DOHH2 (cell line): ENCODE data around the gene FFAR4.

Experiments used
- CTCF ChIP-seq: fragments of 200-600 bp; sonication (generic); IDR thresholded peaks from one replicate; pipeline ENCODE4 v1.5.1; 2014; ENCODE audit warnings: antibody characterized with exemption, mild to moderate bottlenecking, low read depth, low read length; ENCODE audit not compliant: poor library complexity, severe bottlenecking
- EZH2phosphoT487 ChIP-seq: fragments of 200-600 bp; sonication (generic); IDR thresholded peaks from 2 replicates; pipeline ENCODE4 v1.6.1; 2017; ENCODE audit warnings: borderline replicate concordance, mild to moderate bottlenecking, antibody characterized with exemption, low read length, moderate library complexity, mixed read lengths

DNA sequence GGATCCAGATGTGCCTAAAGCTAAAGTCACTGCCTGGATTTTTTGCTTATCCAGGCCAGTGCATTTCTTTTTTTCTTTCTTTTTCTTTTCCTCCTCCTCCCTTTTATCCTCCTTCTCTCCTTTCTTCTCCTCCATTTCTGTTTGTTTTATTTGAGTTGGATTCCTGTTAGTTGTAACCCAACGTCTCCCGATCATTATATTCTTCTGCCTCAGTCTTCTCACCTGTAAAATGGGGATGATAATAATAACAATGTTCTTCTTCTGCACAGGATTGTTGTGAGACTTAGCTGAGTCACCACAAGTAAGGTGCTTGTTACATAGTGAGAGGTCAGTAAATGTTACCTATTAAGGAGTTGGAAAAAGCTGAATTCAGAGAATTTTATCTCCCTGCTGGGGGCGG lies 13.7 kb upstream of the FFAR4 start:
- TF ChIP-seq CTCF (no peak), EZH2phosphoT487 (no peak)
